Sigmoid colon (tissue), 4 donors: ENCODE data around the gene PPP1R12B.
A peak's percentile ranks its signal among the peaks of the same experiment; 100 is the strongest.

Source experiments
- CTCF ChIP-seq, 4 experiments: fragments of 450-650 bp in 3 of 4; fragments of 200-600 bp in 1 of 4; IDR thresholded peaks; one replicate each; pipeline ENCODE4 v1.5.1; 2016 to 2019; ENCODE audit warnings: antibody characterized with exemption in 4 of 4, mild to moderate bottlenecking in 3 of 4, moderate library complexity in 2 of 4
- EP300 ChIP-seq, 4 donors: sonication (generic); formaldehyde crosslinking; IDR thresholded peaks; one replicate each; pipeline ENCODE4 v1.6.1; 2017; ENCODE audit warnings: antibody characterized with exemption in 4 of 4
- POLR2AphosphoS5 ChIP-seq, 4 donors: sonication (generic); formaldehyde crosslinking; IDR thresholded peaks; one replicate each; pipeline ENCODE4 v1.6.1; 2017; ENCODE audit warnings: antibody characterized with exemption in 4 of 4

- TF ChIP-seq CTCF (IDR thresholded peaks at IDR 0.05), result peak; percentile 25 to 70 (median 64)
- no peak for TF ChIP-seq EP300 (IDR thresholded peaks at IDR 0.05)
- no peak for TF ChIP-seq POLR2AphosphoS5 (IDR thresholded peaks at IDR 0.05)
Measured at GRCh38 chr1:202571719-202572339, 223.3 kb downstream of the PPP1R12B start.
